ENCODE results near the gene CYP2W1.
A peak's percentile ranks its signal among the peaks of the same experiment; 100 is the strongest.

The CYP2W1 gene

GRCh38 chr7:1016577-1017531 lies 33.9 kb downstream of the CYP2W1 start:
- no peak for DNase-seq

- no peak for DNase-seq
Measured at GRCh38 chr7:1017586-1018333, 34.8 kb downstream of the CYP2W1 start.

- no peak for DNase-seq
Measured at GRCh38 chr7:1018334-1018695, 35.3 kb downstream of the CYP2W1 start.

DNA sequence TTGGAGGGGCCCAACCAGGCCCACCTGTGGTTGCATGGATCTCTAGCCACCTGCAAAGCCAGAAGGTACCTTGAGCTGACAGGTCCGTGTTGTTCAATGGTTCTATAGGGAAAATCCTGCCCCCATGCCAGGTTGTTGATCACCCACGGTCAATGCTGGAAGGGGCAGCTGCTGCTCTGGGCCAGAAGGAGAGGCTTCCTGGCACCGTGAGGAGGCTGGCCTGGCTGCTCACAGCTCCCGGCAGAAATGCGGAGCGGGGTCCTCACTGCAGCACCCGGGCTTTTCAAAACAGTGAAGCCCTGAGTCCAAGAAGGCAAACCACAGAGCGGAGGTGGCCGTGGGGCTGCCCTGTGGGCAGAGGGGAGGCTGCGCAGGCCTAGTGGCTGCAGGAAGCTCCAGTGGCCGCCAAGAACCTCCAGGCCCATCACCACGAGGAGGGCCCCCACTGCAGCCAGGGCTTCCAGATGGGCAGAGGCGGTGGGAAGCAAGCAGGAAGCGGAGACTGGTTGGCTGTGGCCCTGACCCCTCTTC lies 36.3 kb downstream of the CYP2W1 start:
- no peak for DNase-seq

- no peak for DNase-seq
Measured at GRCh38 chr7:1019789-1020610, 37.0 kb downstream of the CYP2W1 start.

GRCh38 chr7:1020849-1021251 lies 37.9 kb downstream of the CYP2W1 start:
- peak; percentile 27 for DNase-seq

- no peak for DNase-seq
Measured at GRCh38 chr7:1021366-1021765, 38.4 kb downstream of the CYP2W1 start.

DNA sequence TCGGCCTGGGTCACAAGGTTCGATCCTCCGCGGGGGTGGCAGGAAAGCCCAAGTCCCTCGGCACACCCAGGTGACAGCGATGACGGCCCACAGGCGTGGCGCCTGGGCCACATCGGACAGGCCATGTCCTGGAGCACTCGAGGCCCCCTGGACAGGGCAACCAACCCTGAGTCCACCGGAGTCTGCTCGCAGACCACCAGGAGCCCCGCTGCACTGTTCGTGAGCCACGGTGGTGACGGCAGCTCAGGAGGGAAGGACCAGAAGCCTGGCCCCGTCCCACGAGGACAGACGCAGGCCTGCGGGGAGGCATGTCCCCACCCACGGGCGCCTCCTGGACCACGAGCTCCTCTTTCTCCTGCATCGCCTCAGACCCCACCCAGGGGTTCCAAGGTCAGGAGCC lies 39.0 kb downstream of the CYP2W1 start:
- no peak for DNase-seq

GRCh38 chr7:1022356-1022755 lies 39.4 kb downstream of the CYP2W1 start:
- DNase-seq, result no peak

DNA sequence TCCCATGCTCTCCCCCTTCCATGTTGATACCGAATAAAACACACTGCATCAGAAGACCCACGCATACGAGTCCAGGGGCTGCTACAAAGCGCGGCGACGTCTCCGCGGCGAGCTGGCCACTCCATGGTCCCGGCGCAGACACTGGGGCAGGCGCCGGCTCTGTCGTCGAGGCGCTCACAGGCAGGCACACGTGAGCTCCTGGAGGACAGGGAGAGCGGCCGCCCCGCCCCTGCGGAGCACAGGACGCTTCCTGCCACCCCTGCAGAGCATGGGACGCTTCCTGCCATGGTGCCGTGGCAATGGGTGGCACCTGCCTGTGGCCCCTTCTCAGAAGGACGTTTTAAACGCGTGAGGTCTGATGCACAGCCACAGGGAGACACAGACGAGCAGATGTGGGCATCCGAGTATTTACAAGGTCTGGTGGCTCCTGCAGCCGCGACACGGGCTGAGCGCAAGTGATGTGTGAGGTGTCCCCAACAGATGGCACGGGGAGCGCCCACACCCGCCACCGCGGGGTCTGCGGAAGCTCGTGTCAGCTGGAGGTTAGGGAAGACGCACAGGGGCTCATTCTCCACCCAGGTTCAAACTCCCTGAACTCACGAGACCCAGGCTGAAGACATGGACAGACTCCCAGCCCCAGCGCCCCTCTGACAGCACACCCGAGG lies 40.0 kb downstream of the CYP2W1 start:
- no peak for DNase-seq

DNA sequence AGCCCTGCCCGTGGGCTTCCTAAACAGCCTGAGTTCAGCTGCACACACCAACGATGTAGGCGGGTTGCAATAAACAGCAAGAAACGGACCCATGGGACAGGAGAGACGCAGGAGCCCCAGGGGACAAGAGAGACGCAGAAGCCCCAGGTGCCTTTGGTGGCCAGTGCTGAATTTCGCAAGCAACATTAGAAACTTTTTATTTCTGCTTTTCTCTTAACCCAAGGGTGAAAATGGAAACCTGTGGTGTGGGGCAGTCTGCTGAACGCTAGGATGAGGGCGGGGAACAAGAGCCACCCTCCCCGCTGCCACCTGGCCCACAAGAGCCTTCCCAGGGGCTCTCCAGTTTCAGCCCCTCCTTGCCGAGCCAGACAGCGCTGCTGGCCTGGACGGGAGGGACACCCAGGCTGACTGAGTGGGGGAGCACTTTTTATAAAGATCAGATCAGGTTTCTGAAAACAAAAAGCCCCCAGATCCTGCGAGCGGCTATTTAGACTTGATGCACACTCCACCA lies 41.4 kb downstream of the CYP2W1 start:
- no peak for DNase-seq

DNA sequence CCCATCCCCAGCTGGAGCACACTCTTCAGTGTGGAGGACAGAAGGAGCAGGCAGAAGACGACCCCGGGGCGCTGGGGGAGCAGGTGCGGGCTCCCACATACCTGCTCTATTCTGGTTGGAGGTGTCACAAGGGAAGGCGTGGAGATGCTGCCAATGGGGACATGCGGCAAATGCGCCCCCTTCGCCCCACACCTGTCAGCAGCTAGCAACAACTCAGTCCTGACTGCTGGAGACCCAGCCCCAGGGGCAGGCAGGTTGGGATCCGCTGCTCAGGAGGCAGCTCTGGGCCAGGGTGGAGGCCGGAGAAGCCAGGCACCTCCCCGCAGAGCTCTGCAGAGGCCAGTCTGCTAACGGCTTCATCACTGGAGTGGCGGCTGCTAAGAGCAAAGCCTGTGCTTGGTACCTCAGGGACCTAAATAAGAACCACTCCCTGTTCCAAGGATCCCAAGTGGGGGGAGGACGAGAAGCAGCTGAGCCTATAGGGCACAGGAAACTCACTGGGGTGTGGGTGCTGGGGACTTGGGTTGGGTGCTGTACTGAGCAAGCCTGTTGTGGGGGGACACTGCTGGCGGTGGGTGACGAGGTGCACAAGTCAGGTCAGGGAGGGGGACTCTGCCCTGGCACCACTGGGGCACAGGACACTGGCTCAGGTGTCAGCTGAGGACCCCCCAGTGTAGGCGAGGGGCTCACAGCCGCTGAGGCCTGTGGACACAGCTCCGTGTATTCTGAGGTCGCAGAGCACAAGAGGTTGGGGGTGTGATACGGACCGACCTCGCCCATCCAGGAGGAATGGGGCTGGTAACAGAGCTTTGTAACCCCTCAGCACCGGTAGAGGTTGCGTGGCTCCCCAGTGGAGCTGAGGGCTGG lies 42.1 kb downstream of the CYP2W1 start:
- no peak for DNase-seq

- no peak for DNase-seq
Measured at GRCh38 chr7:1025743-1026581, 43.0 kb downstream of the CYP2W1 start.

DNA sequence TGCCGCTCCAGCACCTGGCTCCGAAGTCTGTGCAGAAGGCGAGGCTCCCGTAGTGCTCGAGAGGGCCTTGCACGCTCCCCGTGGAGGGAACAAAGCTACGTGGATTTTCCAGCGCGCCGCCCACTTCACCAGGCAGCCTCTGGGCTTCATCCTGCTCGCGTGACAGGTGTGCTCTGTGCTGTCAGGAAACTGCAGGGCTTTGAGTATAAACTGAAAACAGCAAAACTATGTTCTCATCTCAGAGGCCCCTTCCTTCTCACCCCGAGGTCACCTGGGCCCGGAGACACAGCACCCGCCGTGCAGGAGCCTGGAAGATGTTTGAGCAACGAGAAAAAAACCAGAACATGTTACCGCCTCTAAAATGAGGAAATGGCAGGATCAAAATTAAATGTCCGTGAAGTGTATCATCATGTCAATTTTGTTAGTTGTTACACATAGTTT lies 43.8 kb downstream of the CYP2W1 start:
- DNase-seq, result no peak

DNA sequence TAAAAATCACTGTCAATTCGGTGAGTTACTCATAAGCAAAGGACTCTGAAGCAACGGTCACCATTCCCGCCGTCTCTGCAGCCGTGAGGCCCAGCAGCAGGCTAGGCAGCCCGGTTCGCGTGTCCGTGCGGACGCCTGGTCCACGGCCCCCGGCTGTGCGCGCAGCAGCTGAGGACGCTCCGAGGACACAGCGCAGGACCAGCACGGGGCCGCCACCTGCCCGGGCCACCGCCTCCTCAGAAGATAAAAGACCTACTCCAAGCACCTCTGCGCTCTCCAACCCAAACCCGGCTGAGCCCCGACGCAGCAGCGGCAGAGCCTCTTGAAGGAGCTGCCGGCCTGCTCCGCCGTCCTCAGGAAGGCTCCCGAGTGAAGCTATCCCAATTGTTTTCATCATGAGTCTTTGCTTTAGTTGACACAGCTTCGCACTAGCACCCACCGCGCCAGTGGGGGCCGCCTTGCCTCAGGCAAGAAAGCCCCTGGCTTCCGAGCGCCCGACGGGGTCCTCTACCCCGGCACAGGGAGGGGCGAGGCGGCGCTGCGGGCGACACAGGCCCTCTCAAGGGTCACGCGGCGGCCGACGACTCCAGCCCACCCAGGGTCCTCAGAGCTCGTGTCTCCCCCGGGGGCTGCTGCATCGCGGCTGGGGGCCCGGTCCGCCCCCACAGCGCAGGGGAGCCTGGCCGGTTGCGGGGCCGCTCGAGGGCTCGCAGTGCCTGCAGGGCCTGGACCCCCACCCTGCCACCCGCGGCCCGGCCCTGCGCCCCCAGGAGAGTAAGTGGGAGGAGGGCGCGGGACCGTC lies 44.5 kb downstream of the CYP2W1 start:
- DNase-seq, result no peak

GRCh38 chr7:1028044-1028770 lies 45.2 kb downstream of the CYP2W1 start:
- peak; percentile 84 for DNase-seq

DNA sequence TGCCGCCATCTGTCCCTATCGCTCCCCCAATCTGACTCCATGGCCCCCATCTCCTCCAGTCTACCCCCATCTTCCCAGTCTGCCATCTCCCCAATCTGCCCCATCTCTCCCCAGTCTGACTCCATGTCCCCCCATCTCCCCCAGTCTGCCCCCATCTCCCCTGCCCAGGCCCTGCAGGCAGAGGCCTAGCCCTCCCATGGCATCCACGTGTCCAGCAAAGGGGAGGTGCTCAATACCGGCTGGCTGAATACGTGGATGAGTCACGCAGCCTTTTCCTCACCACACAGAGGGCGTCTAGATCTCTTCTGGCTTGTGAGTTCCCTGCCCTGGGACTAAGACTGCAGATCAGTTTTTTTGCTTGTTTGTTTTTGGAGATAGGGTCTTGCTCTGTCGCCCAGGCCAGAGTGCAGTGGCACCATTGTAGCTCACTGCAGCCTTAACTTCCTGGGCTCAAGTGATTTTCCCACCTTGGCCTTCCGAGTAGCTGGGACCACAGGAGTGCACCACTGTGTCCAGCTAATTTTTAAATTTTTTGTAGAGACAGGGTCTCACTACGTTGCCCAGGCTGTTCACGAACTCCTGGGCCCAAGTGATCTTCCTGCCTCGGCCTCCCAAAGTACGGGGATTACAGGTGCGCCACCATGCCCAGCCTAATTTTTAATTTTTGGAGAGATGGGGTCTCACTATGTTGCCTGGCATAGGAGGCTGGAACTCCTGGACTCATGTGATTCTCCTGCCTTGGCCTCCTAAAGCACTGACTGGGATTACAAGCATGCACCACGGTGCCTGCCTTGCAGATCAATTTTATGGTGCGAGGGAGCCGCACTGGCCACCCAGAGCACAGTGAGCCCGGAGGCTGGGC lies 46.0 kb downstream of the CYP2W1 start:
- peak; percentile 72 for DNase-seq

All from CD4-positive, alpha-beta T cell treated with Interleukin-12 subunit alpha and Interleukin-12 subunit beta, for 1 hour (primary cell).